NCI-H526 treated with DMSO at 0.1 percent for 48 hours (cell line): Measurements from ENCODE around the gene ZFAND3.
"Not testable (repeated sequence)": the region's sequence is repeated elsewhere in the genome, so short reads cannot be mapped to it uniquely, and the experiment has no call there.

Source experiments
- DNase-seq: peaks from one replicate; lab custom pipeline; 2025; lab: John Stamatoyannopoulos, UW

Gene ZFAND3

DNA sequence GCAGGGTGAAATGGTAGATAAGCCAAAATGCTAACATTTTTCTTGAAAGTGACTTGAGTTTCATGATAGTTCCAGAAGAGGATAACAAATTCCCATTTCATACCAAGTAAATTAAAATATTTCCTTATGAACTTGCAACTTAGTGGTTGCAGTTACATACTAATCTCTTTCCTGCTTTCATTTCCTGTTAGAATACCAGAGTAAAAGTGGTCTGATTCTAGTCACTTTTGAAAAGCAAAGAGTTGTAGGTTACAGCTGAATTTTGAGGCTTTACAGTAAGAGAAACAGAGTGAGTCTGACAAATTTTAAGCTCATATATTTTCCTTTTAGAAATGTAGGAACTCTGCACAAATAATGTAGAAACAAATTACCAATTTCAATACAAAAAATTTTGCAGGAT, 117.4 kb downstream of the ZFAND3 start:
- DNase-seq, result no peak

DNA sequence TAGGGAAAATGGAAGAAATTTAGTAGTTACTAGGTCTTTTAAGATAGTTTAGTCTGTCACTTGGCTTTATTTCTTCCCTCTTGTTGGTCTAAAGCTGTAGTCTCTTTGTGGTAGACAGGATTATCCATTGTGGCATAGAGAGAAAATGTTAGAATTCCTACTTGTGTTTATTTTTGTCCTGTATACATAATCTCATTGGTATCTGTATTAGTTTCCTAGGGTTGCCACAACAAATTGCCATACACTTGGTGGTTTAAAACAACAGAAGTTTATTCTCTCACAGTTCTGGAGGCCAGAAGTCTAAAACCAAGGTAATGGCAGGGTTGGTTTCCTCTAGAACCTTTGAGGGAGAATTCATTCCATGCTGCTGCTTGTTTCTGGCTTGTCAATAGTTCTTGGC, 119.4 kb downstream of the ZFAND3 start:
- DNase-seq, result no peak

GRCh38 chr6:37940074-37940847, 120.7 kb downstream of the ZFAND3 start:
- no peak for DNase-seq

DNA sequence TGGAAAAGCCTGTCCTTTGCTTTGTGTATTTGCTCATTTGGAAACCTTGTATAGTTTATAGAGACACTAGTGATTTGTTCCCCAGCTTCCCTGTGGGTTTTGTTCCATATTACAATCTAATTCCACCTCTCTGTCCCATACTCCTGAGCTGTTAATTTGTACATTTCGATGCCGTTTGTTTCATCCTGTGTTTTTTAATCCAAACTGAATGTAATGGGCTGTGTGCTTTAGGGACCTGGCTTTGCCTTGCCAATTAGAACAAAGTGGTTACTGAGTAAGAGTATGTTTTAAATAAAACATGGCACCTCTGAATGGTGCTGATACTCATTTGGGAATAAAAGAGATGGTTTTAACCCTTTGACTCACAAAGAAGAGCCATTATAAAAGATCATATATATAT, 122.3 kb downstream of the ZFAND3 start:
- no peak for DNase-seq

- peak; percentile 37 for DNase-seq
Measured at GRCh38 chr6:37942606-37943376, 123.3 kb downstream of the ZFAND3 start.

DNA sequence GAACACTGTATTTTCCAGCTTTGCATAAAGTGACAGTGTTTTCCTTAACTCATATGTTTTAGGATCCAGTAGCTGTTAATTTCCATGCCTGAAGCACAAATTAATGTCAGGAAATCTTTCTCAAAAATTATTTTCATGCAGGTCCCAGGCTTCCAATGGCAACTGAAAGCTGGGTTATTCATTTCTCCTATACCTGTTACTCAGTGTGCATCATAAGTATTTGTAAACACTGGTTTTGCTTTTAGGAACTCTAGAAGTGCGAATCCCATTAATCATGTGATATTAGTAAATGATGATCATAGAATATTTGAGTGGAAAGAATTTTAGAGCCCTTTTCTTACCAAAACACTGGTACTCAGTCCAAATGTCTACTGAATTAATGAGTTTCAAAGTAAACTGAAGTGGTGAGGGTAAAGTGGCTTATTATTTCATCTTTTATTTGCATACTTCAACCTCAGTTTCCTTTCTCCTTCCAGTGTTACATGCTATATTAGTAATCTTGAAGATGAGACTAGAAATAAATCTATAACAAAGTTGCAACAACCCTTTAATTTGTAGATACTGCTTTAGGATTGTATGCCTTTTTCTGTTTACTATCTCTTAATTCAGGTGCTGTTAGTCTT, 124.0 kb downstream of the ZFAND3 start:
- no peak for DNase-seq

GRCh38 chr6:37946057-37946456, 126.5 kb downstream of the ZFAND3 start:
- no peak for DNase-seq

DNA sequence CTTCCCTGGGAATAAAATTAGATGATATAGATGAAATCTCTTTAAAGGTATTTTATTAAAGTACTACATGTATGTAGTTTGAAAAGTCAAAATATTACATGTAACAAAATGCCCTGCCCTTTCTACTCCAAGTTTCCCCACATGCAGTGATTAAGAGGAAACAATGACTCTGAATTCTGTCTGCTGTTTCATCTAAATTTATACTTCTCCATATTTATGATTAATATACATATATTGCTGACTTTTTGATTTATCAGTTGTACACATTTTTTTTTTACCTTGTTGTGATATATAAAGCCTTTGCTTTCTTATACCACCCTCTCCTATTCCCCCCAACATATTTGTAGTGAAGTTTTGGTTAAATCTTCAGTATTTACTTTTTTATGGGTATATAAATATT, 127.9 kb downstream of the ZFAND3 start:
- no peak for DNase-seq

GRCh38 chr6:37948584-37948983, 129.1 kb downstream of the ZFAND3 start:
- not testable (repeated sequence) for DNase-seq

- DNase-seq, result no peak
Measured at GRCh38 chr6:37952027-37952426, 132.5 kb downstream of the ZFAND3 start.

GRCh38 chr6:37954791-37955190, 135.3 kb downstream of the ZFAND3 start:
- no peak for DNase-seq

DNA sequence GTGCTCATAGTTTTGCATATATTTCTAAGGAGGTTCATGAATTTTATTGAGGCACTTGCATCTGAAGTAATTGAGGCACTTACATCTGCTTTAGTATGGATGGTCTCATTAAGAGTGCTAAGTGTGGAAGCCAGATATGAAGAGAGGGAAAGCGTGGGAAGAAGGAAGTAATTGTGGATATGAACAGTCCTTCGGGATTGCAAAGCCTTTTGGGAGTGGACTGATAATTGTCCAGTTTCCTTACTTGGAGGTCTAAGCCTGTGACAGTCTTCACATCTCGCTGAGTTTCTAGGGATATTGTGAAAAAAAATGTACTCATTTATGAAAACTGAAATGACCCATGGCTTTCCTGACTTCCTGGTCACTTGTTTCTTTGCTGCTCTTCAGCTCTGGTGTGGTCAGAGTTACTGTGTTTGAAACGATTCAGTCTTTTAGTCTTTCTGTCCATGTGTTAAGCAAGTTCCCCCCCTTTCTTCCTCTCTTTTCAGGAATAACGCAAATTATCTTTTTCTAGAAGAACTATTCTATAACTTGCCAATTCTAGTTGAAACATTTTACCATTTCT, 137.3 kb downstream of the ZFAND3 start:
- no peak for DNase-seq

DNA sequence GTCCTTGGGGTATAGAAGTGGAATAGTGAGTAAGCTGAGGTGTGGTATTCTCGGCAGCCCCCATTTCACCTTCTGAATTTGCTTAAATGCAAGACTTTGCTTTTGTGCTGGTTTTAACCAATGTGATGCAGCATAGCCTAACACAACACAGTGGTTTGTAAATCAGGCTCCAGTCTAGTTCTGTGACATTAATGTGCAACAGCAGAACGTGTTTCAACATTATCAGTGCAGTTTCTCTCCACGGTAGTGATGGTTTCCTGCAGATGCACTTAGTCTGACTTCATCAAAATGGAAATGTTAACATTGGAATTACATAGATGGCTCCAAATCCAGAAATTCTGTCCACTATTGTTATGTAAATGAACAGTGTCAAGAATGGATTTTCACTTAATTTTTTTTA, 139.5 kb downstream of the ZFAND3 start:
- DNase-seq, result no peak

DNA sequence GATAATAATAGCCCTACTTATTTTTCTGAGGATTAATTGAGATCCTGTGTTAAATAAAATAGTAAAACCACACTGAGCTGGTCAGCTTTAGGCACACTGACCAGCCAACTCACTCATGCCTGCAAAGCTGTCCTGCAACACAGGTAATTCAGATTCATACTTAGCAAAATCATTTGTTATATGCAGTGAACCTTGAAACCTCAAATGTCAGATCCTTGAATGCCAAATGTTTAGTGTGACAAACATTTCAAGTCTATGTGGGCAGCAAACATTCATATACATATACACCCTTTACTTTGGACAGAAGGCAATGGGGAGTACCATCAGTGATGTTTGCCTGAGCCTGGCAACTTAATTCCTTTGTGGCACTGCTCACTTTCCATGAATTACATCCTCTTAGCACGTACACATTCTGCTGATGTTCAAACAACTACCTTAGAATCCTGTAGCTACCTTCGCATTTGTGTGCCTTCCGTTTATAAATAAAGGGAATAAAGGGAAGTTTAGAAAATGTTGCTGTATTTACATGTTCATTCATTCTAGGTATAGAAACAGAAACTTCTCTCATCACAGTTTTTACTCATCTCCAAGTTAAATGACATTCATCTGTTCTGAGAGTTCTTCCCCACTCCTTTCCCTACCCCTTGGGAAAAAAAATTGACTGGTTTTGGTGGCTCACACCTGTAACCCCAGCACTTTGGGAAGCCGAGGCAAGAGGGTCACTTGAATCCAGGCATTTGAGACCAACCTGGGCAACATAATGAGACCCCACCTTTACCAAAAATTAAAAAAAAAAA, 140.8 kb downstream of the ZFAND3 start:
- no peak for DNase-seq

DNA sequence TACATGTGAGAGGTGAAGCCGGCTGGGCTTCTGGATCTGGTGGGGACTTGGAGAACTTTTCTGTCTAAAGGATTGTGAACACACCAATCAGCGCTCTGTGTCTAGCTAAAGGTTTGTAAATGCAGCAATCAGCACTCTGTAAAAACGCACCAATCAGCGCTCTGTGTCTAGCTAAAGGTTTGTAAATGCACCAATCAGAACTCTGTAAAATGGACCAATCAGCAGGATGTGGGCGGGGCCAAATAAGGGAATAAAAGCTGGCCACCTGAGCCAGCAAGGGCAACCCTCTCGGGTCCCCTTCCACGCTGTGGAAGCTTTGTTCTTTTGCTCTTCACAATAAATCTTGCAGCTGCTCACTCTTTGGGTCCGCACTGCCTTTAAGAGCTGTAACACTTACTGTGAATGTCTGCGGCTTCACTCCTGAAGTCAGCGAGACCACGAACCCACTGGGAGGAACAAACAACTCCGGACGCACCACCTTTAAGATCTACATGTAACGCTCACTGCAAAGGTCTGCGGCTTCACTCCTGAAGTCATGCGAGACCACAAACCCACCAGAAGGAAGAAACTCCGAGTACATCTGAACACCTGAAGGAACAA, 143.1 kb downstream of the ZFAND3 start:
- not testable (repeated sequence) for DNase-seq

DNA sequence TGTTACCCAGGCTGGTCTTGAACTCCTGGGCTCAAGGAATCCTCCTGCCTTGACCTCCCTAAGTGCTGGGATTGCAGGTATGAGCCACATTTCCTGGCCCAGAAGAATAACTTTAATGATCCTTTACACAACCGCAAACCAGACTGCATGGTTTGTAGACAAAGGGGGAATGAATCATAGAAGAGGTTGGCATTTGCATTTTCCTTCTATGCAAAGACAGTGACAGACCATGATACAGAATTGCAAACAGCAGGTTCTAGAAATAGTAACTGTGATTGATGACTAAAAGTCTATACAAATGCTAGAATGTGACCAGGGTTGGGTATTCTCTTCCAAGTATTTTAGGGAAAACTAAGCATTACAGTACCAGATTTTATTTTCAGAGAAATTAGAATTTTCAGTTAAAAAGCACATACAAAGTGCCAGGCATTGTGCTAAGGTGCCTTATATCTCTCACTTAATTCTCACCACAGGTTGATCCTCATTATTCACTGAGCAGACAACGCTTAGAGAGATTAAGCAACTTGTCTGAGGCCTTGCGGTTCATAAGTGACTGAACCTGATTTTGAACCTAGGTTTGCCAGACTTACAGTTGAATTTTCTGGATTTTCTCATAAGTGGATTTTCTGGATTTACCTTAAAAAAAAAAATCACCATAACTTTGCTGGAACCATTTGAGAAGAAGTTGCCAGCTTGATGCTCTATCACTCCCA, 146.6 kb downstream of the ZFAND3 start:
- DNase-seq, result peak; percentile 69

DNA sequence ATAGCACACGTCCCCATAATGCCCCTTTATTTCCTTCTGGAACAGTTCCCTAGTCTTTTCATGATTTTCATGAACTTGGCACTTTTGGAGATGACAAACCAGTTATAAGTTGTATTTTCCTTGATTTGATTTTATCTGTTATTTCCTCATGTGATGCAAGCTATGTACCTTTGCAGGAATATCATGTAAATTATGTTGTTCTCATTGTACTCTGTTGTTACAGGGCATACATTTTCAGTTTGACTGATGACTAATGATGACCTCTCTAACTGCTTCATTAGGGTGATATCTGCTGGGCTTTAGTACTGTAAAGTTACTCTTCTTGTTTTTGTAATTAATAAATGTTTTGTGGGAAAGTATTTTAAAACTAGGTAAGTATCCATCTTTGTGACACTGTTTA, 147.3 kb downstream of the ZFAND3 start:
- DNase-seq, result no peak

DNA sequence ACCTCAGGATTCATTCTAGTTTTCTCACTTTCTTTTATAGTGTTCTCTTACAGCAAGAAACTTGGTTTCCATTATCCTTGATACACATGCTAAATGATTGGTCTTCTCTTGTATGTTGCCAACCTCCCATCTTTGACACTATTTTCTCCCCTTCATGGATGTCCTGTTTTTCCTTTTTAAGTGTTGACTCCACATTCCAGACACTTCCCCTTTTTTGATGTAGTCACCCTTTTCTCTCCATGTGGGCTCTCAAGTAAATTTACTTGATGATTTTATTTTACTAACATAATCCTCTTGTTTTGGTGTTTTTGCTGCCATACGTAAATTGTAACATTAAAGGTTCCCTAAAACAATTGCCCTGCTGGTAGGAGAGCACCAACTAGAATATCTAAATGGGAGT, 148.1 kb downstream of the ZFAND3 start:
- DNase-seq, result no peak

GRCh38 chr6:37971266-37971665, 151.7 kb downstream of the ZFAND3 start:
- DNase-seq, result no peak

DNA sequence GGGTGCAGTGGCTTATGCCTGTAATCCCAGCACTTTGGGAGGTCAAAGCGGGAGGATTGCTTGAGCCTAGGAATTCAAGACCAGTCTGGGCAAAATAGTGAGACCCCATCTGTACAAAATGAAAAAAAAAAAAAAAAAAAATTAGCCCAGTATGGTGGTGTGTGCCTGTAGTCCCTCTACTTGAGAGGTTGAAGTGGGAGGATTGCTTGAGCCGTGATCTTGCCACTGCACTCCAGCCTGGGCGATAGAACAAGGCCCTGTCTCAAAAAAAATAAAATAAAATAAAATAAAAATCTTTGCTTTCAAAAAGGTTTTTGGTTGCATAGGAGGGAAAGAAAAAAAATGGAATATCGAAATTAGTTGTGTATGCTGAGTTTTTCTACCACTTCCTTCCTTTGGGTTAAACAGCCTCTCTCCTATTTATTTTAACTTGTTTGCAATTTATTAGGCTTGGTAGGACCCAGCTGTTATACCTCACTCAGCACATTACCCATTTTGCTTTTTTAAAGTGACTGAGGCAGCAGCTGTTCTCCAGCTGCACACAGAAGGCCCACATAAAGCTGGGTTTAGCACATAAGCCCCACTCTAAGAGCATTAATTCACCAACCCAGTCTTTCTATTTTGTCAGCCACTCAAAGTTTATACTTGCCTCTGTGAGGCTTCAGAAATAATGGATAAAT, 152.3 kb downstream of the ZFAND3 start:
- no peak for DNase-seq
